ENCODE data around the gene MPP1. TPM values are rescaled to one million over a fixed set of nuclear protein-coding genes. Genes with fewer than 3 reads are reported as not detected.
A peak's percentile ranks its signal among the peaks of the same experiment; 100 is the strongest.

Gene MPP1
- total and polyA plus RNA-seq, 8 donors, result 15.8 to 80.3 (median 24.5) TPM

DNA sequence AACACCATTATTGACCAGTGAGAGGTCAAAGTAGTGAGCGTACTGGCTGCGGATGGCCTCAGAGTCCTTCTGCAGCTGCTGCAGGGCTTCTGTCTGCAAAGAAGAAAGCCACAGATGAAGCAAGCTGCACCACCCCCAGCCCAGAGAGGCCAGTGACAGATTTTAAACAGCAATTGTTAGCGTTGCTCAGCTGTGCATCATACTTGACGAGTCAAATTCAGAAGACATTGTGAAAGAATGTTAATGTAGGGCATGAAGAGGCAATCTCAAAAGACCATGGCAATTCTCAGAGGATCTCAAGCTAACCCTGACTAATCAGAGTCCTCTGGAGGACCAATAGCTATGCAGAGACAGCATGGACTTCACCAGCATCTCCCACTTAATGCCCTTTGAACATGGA is 26.0 kb downstream of the MPP1 start:
- intact Hi-C loops (cut with DNase I), result no loop called here
- DNase-seq (no peak), ATAC-seq (no peak), FAIRE-seq (no peak)
- Histone ChIP-seq H3K9me3 (no peaks in the 10 kb centered on the region), H3K27ac (no peak overlapping the region), H3K4me3 (no peak overlapping the region), H3K4me1 (no peaks in the 10 kb centered on the region), H3K27me3 (no peaks in the 10 kb centered on the region), H3K36me3 (peaks cover 0 to 5% (median 0%) of the 10 kb centered on the region in 3 donors)
- WGBS, 2 donors, result 89 to 96% methylated on average over 4 of the region's 4 CpGs
- TF ChIP-seq, protein P1, sequence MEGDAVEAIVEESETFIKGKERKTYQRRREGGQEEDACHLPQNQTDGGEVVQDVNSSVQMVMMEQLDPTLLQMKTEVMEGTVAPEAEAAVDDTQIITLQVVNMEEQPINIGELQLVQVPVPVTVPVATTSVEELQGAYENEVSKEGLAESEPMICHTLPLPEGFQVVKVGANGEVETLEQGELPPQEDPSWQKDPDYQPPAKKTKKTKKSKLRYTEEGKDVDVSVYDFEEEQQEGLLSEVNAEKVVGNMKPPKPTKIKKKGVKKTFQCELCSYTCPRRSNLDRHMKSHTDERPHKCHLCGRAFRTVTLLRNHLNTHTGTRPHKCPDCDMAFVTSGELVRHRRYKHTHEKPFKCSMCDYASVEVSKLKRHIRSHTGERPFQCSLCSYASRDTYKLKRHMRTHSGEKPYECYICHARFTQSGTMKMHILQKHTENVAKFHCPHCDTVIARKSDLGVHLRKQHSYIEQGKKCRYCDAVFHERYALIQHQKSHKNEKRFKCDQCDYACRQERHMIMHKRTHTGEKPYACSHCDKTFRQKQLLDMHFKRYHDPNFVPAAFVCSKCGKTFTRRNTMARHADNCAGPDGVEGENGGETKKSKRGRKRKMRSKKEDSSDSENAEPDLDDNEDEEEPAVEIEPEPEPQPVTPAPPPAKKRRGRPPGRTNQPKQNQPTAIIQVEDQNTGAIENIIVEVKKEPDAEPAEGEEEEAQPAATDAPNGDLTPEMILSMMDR (IDR thresholded peaks at IDR 0.05), result no peak

DNA sequence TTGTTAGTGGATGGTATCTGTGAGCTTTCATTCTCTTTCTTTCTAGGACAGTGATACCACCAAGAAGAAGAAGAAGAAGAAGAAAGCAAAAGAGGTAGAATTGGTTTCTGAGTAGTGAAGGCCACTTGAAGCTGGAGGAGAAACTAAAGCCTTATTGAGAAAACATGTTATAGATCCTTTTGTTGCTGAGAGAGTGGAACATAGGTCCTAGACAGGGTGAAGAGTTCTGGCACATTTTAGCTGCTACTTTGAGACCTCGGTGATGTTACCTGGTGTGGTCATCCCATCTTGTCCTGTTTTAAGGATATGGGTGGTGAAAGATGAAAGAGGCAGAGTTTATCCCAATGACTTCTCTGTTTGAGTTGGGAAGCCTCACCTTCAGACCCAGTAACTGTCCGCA is 28.5 kb downstream of the MPP1 start:
- Histone ChIP-seq H3K36me3 (peaks cover 0 to 5% (median 0%) of the 10 kb centered on the region in 3 donors), H3K9me3 (no peaks in the 10 kb centered on the region), H3K4me1 (no peaks in the 10 kb centered on the region), H3K27ac (no peak overlapping the region), H3K27me3 (no peaks in the 10 kb centered on the region), H3K4me3 (no peak overlapping the region)
- ATAC-seq (no peak), DNase-seq (no peak), FAIRE-seq (no peak)
- intact Hi-C loops (cut with DNase I), result no loop called here
- TF ChIP-seq, protein P1 (IDR thresholded peaks at IDR 0.05), result no peak
- 82 to 94% methylated on average over 2 of the region's 2 CpGs for WGBS, 2 donors

DNA sequence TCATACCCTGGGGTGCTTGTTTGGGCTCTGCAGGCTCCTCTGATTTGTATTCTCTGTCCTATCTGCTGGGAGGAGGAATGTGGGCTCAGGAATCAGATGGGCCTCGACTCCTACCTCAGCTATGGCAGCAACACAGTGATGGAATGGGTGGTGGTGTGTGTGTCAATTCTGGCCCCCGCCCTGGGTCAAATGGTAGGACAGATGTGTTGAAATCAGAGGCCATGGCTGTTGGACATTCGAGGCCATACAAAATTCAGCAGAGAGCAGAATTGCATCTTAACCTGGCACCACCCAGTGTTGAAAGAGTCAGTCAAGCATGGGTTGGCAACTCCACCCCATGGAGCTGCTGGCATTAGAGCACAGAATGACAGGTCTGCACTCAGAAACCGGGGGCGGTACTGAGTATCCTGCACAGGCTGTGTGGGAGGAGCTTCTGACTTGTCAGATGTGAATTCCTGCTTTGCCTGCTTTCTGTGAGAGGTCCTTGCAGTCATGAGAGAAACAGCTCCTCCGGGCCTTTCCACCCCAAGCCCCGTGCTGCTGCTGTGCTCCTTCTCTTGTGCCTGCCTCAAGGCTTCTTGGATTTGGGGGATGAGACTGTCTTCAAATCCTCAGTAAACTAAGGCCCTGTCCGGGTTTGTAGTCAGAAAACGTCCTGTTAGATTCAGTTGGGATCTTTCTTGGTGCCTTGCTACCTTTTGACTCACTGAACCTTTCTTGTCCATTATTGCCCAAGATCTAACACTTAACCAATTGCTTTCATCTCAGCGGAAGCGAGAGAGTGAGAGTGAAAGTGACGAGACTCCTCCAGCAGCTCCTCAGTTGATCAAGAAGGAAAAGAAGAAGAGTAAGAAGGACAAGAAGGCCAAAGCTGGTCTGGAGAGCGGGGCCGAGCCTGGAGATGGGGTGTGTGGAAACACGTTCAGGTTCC is 29.6 kb downstream of the MPP1 start:
- TF ChIP-seq, protein P1 (IDR thresholded peaks at IDR 0.05), result no peak
- Histone ChIP-seq H3K27me3 (no peaks in the 10 kb centered on the region), H3K27ac (no peak overlapping the region), H3K4me1 (no peaks in the 10 kb centered on the region), H3K9me3 (no peaks in the 10 kb centered on the region), H3K36me3 (peaks cover 0 to 5% (median 0%) of the 10 kb centered on the region in 3 donors), H3K4me3 (no peak overlapping the region)
- peak in 2 of 6 donors; percentile 31 to 38 for DNase-seq
- FAIRE-seq, result no peak
- peak in 3 of 4 donors; percentile 51 to 71 (median 66) for ATAC-seq
- intact Hi-C loops (cut with DNase I), result no loop called here
- 63 to 78% methylated on average over 15 of the region's 15 CpGs for WGBS, 2 donors

DNA sequence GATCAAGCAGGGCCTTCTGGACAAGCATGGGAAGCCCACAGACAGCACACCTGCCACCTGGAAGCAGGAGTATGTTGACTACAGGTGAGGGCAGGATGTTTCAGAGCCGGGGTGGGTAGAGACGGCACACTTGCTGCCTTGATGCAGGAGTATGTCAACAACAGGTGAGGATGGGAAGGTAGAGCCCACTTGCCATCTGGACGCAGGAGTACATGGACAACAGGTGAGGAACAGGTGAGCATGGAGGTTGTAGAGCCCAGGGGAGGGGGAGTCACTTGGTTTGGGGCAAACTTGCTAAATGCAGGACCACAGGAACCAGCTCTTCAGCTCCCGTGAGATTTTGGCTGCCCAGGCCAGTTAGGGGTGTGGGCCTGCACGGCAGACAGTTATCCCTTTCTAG is 30.7 kb downstream of the MPP1 start:
- no peak for FAIRE-seq
- H3K27me3 ChIP-seq, result no peaks in the 10 kb centered on the region
- no peak overlapping the region for H3K4me3 ChIP-seq
- no peaks in the 10 kb centered on the region for H3K4me1 ChIP-seq
- no peaks in the 10 kb centered on the region for H3K9me3 ChIP-seq
- intact Hi-C loops (cut with DNase I), result no loop called here
- DNase-seq, result no peak
- TF ChIP-seq, protein P1 (IDR thresholded peaks at IDR 0.05), result no peak
- WGBS, 2 donors, result 75 to 82% methylated on average over 5 of the region's 5 CpGs
- H3K27ac ChIP-seq, result no peak overlapping the region
- peaks cover 0 to 5% (median 0%) of the 10 kb centered on the region in 3 donors for H3K36me3 ChIP-seq
- no peak for ATAC-seq

All from pancreas (tissue), 10 donors.